ENCODE results near the gene PPP4C.

The PPP4C gene

GRCh38 chr16:30086291-30087140 lies 10.7 kb downstream of the PPP4C start:
- TF ChIP-seq, protein P1, sequence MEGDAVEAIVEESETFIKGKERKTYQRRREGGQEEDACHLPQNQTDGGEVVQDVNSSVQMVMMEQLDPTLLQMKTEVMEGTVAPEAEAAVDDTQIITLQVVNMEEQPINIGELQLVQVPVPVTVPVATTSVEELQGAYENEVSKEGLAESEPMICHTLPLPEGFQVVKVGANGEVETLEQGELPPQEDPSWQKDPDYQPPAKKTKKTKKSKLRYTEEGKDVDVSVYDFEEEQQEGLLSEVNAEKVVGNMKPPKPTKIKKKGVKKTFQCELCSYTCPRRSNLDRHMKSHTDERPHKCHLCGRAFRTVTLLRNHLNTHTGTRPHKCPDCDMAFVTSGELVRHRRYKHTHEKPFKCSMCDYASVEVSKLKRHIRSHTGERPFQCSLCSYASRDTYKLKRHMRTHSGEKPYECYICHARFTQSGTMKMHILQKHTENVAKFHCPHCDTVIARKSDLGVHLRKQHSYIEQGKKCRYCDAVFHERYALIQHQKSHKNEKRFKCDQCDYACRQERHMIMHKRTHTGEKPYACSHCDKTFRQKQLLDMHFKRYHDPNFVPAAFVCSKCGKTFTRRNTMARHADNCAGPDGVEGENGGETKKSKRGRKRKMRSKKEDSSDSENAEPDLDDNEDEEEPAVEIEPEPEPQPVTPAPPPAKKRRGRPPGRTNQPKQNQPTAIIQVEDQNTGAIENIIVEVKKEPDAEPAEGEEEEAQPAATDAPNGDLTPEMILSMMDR (IDR thresholded peaks at IDR 0.05; ENCODE audit: insufficient read depth, low read depth, low read length, missing control alignments): no peak
- DNase-seq (ENCODE audit: low read depth): no peak
- no peak overlapping the region for H3K4me3 ChIP-seq (ENCODE audit: low read length)

DNA sequence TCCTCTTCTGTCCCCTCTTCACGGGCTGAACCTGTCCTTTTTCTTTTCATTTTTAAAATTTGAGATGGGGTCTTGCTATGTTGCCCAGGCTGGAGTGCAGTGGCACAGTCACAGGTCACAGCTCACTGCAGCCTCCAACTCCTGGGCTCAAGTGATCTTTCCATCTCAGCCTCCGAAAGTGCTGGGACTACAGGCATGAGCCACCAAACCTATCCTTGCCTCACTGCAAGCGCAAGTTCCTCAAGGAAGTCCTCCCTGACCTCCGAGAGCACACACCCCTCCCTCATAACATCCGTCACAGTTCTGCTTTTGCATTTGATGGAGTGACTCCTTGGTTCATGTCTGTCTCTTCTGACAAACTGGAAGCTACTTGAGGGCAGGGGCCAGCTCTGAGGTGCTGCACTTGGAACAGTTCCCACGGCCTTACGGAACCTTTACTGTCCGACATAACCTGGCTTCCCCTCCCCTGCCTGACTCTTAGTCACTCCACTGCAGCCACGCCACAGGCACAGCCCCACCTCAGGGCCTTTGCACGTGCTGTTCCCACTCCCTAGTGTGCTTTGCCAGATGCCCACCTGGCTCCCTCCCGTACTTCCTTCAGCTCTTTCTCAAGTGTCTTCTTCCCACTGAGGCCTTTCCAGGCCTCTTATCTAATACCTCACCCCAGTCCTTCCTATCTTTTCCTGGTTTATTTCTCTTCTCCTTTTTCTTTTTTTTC lies 11.5 kb downstream of the PPP4C start:
- DNase-seq (ENCODE audit: low read depth): no peak
- no peak overlapping the region for H3K4me3 ChIP-seq (ENCODE audit: low read length)
- TF ChIP-seq, protein P1 (IDR thresholded peaks at IDR 0.05; ENCODE audit: insufficient read depth, low read depth, low read length, missing control alignments): no peak

DNA sequence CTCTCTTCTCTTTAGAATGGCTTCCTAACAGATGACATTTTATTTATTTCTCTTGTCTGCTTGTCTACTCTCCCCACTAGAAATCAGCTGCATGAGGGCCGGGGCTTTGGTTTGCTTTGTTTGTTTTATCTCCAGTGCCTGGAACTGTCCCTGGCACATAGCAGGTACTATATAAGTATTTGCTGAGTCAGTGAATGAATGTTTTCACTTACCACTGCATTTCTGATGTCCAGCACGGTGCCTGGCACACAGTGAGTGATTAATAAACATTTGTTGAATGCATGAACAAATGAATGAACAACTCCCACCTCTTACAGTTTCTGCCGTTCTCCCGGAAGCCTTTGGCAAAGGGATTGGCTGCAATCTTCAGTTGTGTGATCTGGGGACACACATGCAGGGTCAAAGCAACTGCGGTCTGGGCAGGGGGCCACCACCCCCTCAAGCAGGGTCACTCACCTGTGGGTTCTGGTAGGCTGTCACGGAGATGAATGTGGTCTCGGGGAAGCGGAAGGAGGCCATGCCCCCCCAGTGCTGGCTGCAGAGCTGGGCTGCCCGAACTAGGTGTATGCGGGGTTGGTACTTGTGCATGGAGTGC lies 12.5 kb downstream of the PPP4C start:
- no peak overlapping the region for H3K4me3 ChIP-seq (ENCODE audit: low read length)
- DNase-seq (ENCODE audit: low read depth): no peak
- TF ChIP-seq, protein P1 (IDR thresholded peaks at IDR 0.05; ENCODE audit: insufficient read depth, low read depth, low read length, missing control alignments): no peak

- no peak for DNase-seq (ENCODE audit: low read depth)
- H3K4me3 ChIP-seq (ENCODE audit: low read length): no peak overlapping the region
- TF ChIP-seq, protein P1 (IDR thresholded peaks at IDR 0.05; ENCODE audit: insufficient read depth, low read depth, low read length, missing control alignments): no peak
These were observed 13.2 kb downstream of the PPP4C start for GRCh38 chr16:30088832-30089624.

DNA sequence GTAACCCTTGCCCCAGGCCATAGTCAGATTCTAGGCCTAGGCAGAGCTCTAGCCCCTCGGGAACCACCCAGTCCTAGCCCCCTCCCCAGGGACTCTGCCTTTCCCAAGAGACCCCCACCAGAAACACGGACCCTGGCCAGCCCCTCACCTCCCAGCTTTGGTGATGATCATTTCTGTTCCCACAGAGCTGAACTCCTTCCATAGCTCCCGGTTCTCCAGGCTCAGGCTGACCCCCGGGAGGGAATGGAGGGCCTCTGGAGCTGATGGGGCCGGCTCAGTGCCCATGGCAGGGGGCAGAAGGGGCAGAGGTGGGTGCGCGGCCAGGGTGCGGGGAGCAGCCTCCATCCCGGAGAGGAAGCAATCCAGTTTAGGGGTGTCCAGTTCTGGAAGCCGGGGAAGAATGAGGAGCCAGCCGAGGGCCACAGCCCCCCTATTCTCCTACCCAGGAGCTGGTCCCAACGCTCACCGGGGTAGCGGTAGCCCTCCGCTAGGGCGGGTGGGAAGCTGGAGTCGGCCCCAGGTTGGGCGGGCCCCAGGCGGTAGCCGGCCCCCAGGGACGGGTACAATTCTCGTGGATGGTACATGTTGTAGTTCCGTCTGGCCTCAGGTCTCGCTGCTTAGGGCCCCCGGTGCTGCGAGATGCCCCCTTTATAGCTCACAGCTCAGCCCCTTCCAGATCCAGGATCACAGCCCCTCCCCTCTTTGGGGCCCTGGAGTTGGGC lies 15.0 kb downstream of the PPP4C start:
- TF ChIP-seq, protein P1 (IDR thresholded peaks at IDR 0.05; ENCODE audit: insufficient read depth, low read depth, low read length, missing control alignments): no peak
- H3K4me3 ChIP-seq (ENCODE audit: low read length): peak overlapping the region; percentile 46
- DNase-seq (ENCODE audit: low read depth): no peak

Data from epithelial cell of esophagus (primary cell).